ENCODE measurements around the gene MGAT4D.

GRCh38 chr4:140395668-140396067 is 102.4 kb downstream of the MGAT4D start:
- TF ChIP-seq TAF1 (IDR thresholded peaks at IDR 0.05; ENCODE audit: borderline replicate concordance, insufficient read depth, low read length), result no peak
- no peak for TF ChIP-seq POLR2AphosphoS5 (IDR thresholded peaks at IDR 0.05; ENCODE audit: low read depth, low read length)
- no peak for TF ChIP-seq SIN3A (IDR thresholded peaks at IDR 0.05; ENCODE audit: borderline replicate concordance, insufficient read depth, low read length)
- TF ChIP-seq REST (IDR thresholded peaks at IDR 0.05; ENCODE audit: insufficient read depth in 1 of 2, low read depth in 2 of 2, low read length in 2 of 2), result no peak
